K562 (cell line): ENCODE measurements around the gene SPATA3. TPM values are rescaled to one million over a fixed set of nuclear protein-coding genes. Genes with fewer than 3 reads are reported as not detected.
A peak's percentile ranks its signal among the peaks of the same experiment; 100 is the strongest.

Experiments
- ATAC-seq: fragments of 200-7000 bp; cut with Tn5 transposase; 3 replicates; pipeline ENCODE4 v1.9.1; 2020; ENCODE audit warnings: moderate library complexity
- BruUV-seq: library from RNA; stranded (reverse); fragments of 400-500 nt; replicated peaks from 2 replicates; lab custom pipeline; 2021; lab: Mats Ljungman, UMichigan
- CTCF ChIA-PET: fragments of 300-600 bp; formaldehyde crosslinking; extraction: SDS; loops from one replicate; lab custom pipeline; 2021; ENCODE audit warnings: low intra/inter-chr PET ratio; lab: Yijun Ruan, JAX
- POLR2A ChIA-PET: fragments of 300-600, 350-650 bp; sonication (Branson Sonifier 250); formaldehyde crosslinking; extraction: SDS; loops from one replicate; lab custom pipeline; 2021; ENCODE audit warnings: antibody characterized with exemption, inconsistent platforms; lab: Yijun Ruan, JAX
- DNase-seq, 4 experiments: peaks; one replicate each; pipeline versions ENCODE4 v3.0.0 to v3.0.0-alpha.2; 2011 to 2018; ENCODE audit warnings: low spot score in 3 of 4, mixed read lengths in 3 of 4; ENCODE audit errors: extremely low read depth in 1 of 4
- FAIRE-seq: peaks from 2 replicates; lab custom pipeline; 2011; peaks lifted over from hg19 to GRCh38; lab: Jason Lieb, UNC
- H2AFZ ChIP-seq: 2 replicates; pipeline ENCODE4 v1.6.0; 2011; ENCODE audit warnings: low read depth, low read length, control low read depth, inconsistent platforms
- H3K27ac ChIP-seq: fragments of 200-600 bp; 3 replicates; pipeline ENCODE4 v1.8.0; 2011; ENCODE audit warnings: low read depth, mild to moderate bottlenecking, control low read depth, inconsistent platforms, low read length, moderate library complexity, mixed read lengths; ENCODE audit errors: extremely low read depth
- H3K27me3 ChIP-seq, 2 experiments: fragments of 300-600 bp in 1 of 2; 2 replicates in 1 of 2; 3 replicates in 1 of 2; pipeline versions ENCODE4 v1.6.0 to v1.8.0; 2011; ENCODE audit warnings: inconsistent platforms in 2 of 2, low read length in 2 of 2, mild to moderate bottlenecking in 1 of 2, mixed read lengths in 1 of 2, moderate library complexity in 1 of 2; ENCODE audit not compliant: control insufficient read depth in 2 of 2, insufficient read depth in 2 of 2
- H3K36me3 ChIP-seq: fragments of 300-600 bp; 3 replicates; pipeline ENCODE4 v1.8.0; 2011; ENCODE audit warnings: mild to moderate bottlenecking, low read length, inconsistent platforms; ENCODE audit not compliant: control insufficient read depth, insufficient read depth
- H3K4me1 ChIP-seq, 2 experiments: fragments of 200-600 bp in 1 of 2; replicated peaks in 1 of 2; 2 replicates in 1 of 2; 3 replicates in 1 of 2; pipeline versions ENCODE4 v1.5.1 to v1.8.0; 2011; ENCODE audit warnings: inconsistent platforms in 2 of 2, low read length in 2 of 2, mild to moderate bottlenecking in 1 of 2, mixed read lengths in 1 of 2, moderate library complexity in 1 of 2; ENCODE audit not compliant: control insufficient read depth in 2 of 2, insufficient read depth in 2 of 2
- H3K4me2 ChIP-seq: 2 replicates; pipeline ENCODE4 v1.6.1; 2011; ENCODE audit warnings: low read length, control low read depth, inconsistent platforms, mixed read lengths; ENCODE audit not compliant: insufficient read depth
- H3K4me3 ChIP-seq: fragments of 200-600 bp; sonication (generic), shearing (Covaris generic); 2 replicates; pipeline ENCODE4 v1.5.1; 2016; ENCODE audit warnings: control low read depth, inconsistent platforms
- H3K79me2 ChIP-seq: fragments of 200-600 bp; 3 replicates; pipeline ENCODE4 v1.8.0; 2011; ENCODE audit warnings: low read length, inconsistent platforms; ENCODE audit not compliant: control insufficient read depth, insufficient read depth
- H3K9ac ChIP-seq, 2 experiments: 2 replicates each; pipeline versions ENCODE4 v1.6.0 to v1.6.1; 2011; ENCODE audit warnings: low read depth in 2 of 2, low read length in 2 of 2, control low read depth in 1 of 2, inconsistent platforms in 1 of 2, mild to moderate bottlenecking in 1 of 2, mixed read lengths in 1 of 2; ENCODE audit not compliant: insufficient read depth in 1 of 2
- H3K9me1 ChIP-seq: one replicate; pipeline ENCODE4 v1.6.0; 2011; ENCODE audit warnings: inconsistent platforms, mild to moderate bottlenecking, low read length, moderate library complexity; ENCODE audit not compliant: control insufficient read depth, insufficient read depth
- H3K9me3 ChIP-seq: replicated peaks from 2 replicates; pipeline ENCODE4 v1.5.1; 2011; ENCODE audit warnings: low read depth, low read length, inconsistent platforms; ENCODE audit not compliant: control insufficient read depth, insufficient read depth
- H4K20me1 ChIP-seq: replicated peaks from 2 replicates; pipeline ENCODE4 v1.6.1; 2011; ENCODE audit warnings: low read length, inconsistent platforms, mixed read lengths; ENCODE audit not compliant: control insufficient read depth, insufficient read depth
- CREM ChIP-seq: IDR thresholded peaks from 2 replicates; pipeline ENCODE4 v1.6.1; 2014; ENCODE audit warnings: antibody characterized with exemption, low read depth
- FOSL1 ChIP-seq: fragments of 200-800 bp; sonication (Bioruptor generic); conservative IDR thresholded peaks from 2 replicates; pipeline ENCODE4 v1.6.1; 2016; ENCODE audit warnings: missing genetic modification characterization, missing compliant biosample characterization
- GABPB1 ChIP-seq: sonication (generic); formaldehyde crosslinking; IDR thresholded peaks from 2 replicates; pipeline ENCODE4 v1.8.0; 2022; ENCODE audit warnings: mild to moderate bottlenecking, missing genetic modification reagents
- NRF1 ChIP-seq, 2 experiments: fragments of 450-650 bp; IDR thresholded peaks in 1 of 2; conservative IDR thresholded peaks in 1 of 2; 2 replicates each; pipeline ENCODE4 v1.6.1; 2014; ENCODE audit warnings: mild to moderate bottlenecking in 2 of 2
- PKNOX1 ChIP-seq: fragments of 450-650 bp; IDR thresholded peaks from 2 replicates; pipeline ENCODE4 v1.6.1; 2016
- POLR2B ChIP-seq: fragments of 450-650 bp; IDR thresholded peaks from 2 replicates; pipeline ENCODE4 v1.6.1; 2018; ENCODE audit warnings: low read depth; ENCODE audit not compliant: partially characterized antibody
- RB1 ChIP-seq: fragments of 450-650 bp; IDR thresholded peaks from 2 replicates; pipeline ENCODE4 v1.6.1; 2017; ENCODE audit warnings: low read depth, mild to moderate bottlenecking
- ZNF146 ChIP-seq: IDR thresholded peaks from one replicate; pipeline ENCODE4 v1.6.1; 2018; ENCODE audit warnings: missing compliant biosample characterization; ENCODE audit not compliant: unreplicated experiment
- ZNF717 ChIP-seq: fragments of 250-450 bp; sonication (Bioruptor Pico); IDR thresholded peaks from 2 replicates; pipeline ENCODE4 v1.5.0; 2021
- ZNF740 ChIP-seq, 3 experiments: fragments of 200-800 bp in 1 of 3; sonication (Bioruptor generic) in 1 of 3; sonication (generic) in 1 of 3; formaldehyde crosslinking in 1 of 3; IDR thresholded peaks; 2 replicates each; pipeline versions ENCODE4 v1.6.1 to v1.8.0; 2016 to 2022; ENCODE audit warnings: mild to moderate bottlenecking in 2 of 3, missing compliant biosample characterization in 2 of 3, missing genetic modification characterization in 2 of 3, missing genetic modification reagents in 1 of 3
- ZNF76 ChIP-seq: fragments of 250-450 bp; sonication (Bioruptor Pico); IDR thresholded peaks from 2 replicates; pipeline ENCODE4 v1.4.0; 2020; ENCODE audit warnings: mild to moderate bottlenecking, moderate library complexity, borderline replicate concordance
- WGBS: fragments of 100-300 bp; shearing (Covaris generic); methylation state at CpG from one replicate; pipeline ENCODE4 v1.1.6; 2016; ENCODE audit warnings: low coverage, mixed read lengths; ENCODE audit not compliant: insufficient coverage; ENCODE audit errors: missing lambda C conversion rate; 5-methylcytosine and 5-hydroxymethylcytosine counted together
- in situ Hi-C: fragments of 300-500 bp; cut with MboI; formaldehyde crosslinking; loops from 4 replicates; pipeline ENCODE4 v1.15.0; 2018; ENCODE audit warnings: inconsistent platforms, mixed read lengths
- intact Hi-C: fragments of 100-400 bp; cut with micrococcal nuclease; formaldehyde crosslinking; loops from 2 replicates; pipeline ENCODE4 v1.14.2; 2022
- polyA plus RNA-seq, 8 experiments: library from polyadenylated mRNA; depleted of rRNA in 4 of 8; stranded (reverse) in 5 of 8; unstranded in 3 of 8; fragments of >200 nt; fragmentation: Nextera tagmentation in 2 of 8; fragmentation: Illumina TruSeq in 1 of 8; extraction: Ambion mirVana in 2 of 8; extraction: Trizol in 1 of 8; gene quantifications; 2 replicates each; pipeline versions ENCODE4 v1.2.1 to v1.2.3, GENCODE V29; 2011 to 2014; ENCODE audit warnings: inconsistent platforms in 1 of 8, missing spikeins in 1 of 8
- total RNA-seq, 7 experiments: library from RNA; depleted of rRNA in 6 of 7; stranded (reverse); fragments of >200 nt in 6 of 7; fragmentation: Illumina TruSeq in 2 of 7; extraction: Trizol in 2 of 7; gene quantifications; 2 replicates each; pipeline versions ENCODE4 v1.2.1 to v1.2.3, GENCODE V29; 2011 to 2021; ENCODE audit warnings: low replicate concordance in 1 of 7

SPATA3 gene
- total and polyA plus RNA-seq, 9 of the 15 experiments (the other 6 are each of a cell fraction or from before 2014, with no cell fraction given): not detected

GRCh38 chr2:230956827-230957755 lies 38.8 kb upstream of the SPATA3 start:
- ChIA-PET CTCF (no interaction called here), POLR2A (interaction anchor here (0.6 kb wide), 1 partner anchor 10 kb away, joined by 3 read pairs; no protein-coding TSS in a partner anchor)
- no peaks in the 10 kb centered on the region for H4K20me1 ChIP-seq
- H3K79me2 ChIP-seq: no peaks in the 10 kb centered on the region
- ATAC-seq (peak; percentile 63), FAIRE-seq (no peak), DNase-seq (peak in 3 of 4 experiments; percentile 8 to 19 (median 18))
- no peak overlapping the region for H2AFZ ChIP-seq
- in situ Hi-C loops: no loop called here
- H3K9me3 ChIP-seq: no peaks in the 10 kb centered on the region
- intact Hi-C loops: no loop called here
- peak overlapping the region in 1 of 2 experiments; percentile 68; a peak in 1 of 4 replicates for H3K9ac ChIP-seq
- H3K36me3 ChIP-seq: no peaks in the 10 kb centered on the region
- H3K4me2 ChIP-seq: no peak overlapping the region
- no peak overlapping the region for H3K27ac ChIP-seq
- WGBS: 3% methylated on average over 28 of the region's 43 CpGs
- H3K9me1 ChIP-seq: no peaks in the 10 kb centered on the region
- H3K4me1 ChIP-seq: peaks cover 0 to 4% of the 10 kb centered on the region in 2 experiments; a peak in 1 of 5 replicates
- BruUV-seq: no TSS peak
- peaks cover 5 to 36% of the 10 kb centered on the region in 2 experiments; a peak in 4 of 5 replicates for H3K27me3 ChIP-seq
- H3K4me3 ChIP-seq: no peak overlapping the region
- TF ChIP-seq GABPB1 (CRISPR knock-in tag): no peak
- no peak for TF ChIP-seq ZNF717 (CRISPR knock-in tag)
- TF ChIP-seq ZNF146 (CRISPR knock-in tag): no peak
- no peak for TF ChIP-seq ZNF76 (CRISPR knock-in tag)
- TF ChIP-seq POLR2B: no peak
- TF ChIP-seq NRF1 (conservative IDR thresholded peaks at IDR 0.05 in 1 of 2, IDR thresholded peaks at IDR 0.05 in 1 of 2): peak in 1 of 2 experiments; percentile 33; a peak in 1 of 4 replicates
- TF ChIP-seq ZNF740 (CRISPR knock-in tag; IDR thresholded peaks at IDR 0.05): no peak
- no peak for TF ChIP-seq ZNF740 (tag; IDR thresholded peaks at IDR 0.05)
- 0 out of 2 replicates have a peak, but pooled peaks have one; percentile 27 for TF ChIP-seq FOSL1
- no peak for TF ChIP-seq CREM
- no peak for TF ChIP-seq RB1
- TF ChIP-seq PKNOX1: no peak
